ENCODE measurements around the gene CD46.
"Not testable (repeated sequence)": the region's sequence is repeated elsewhere in the genome, so short reads cannot be mapped to it uniquely, and the experiment has no call there.

The CD46 gene

GRCh38 chr1:207751463-207751789 is 428 bp upstream of the CD46 start:
- DNase-seq = not testable (repeated sequence)

GRCh38 chr1:207752456-207752998 is 673 bp downstream of the CD46 start:
- no peak for DNase-seq

- no peak for DNase-seq
Observed at GRCh38 chr1:207753611-207754010, 1.8 kb downstream of the CD46 start.

- no peak for DNase-seq
Observed at GRCh38 chr1:207754011-207754410, 2.2 kb downstream of the CD46 start.

GRCh38 chr1:207754974-207755700 is 3.3 kb downstream of the CD46 start:
- DNase-seq = no peak

GRCh38 chr1:207755846-207756693 is 4.2 kb downstream of the CD46 start:
- no peak for DNase-seq

- DNase-seq = no peak
Observed at GRCh38 chr1:207762622-207763021, 10.8 kb downstream of the CD46 start.

GRCh38 chr1:207763091-207763490 is 11.2 kb downstream of the CD46 start:
- no peak for DNase-seq

GRCh38 chr1:207763972-207764371 is 12.1 kb downstream of the CD46 start:
- no peak for DNase-seq

- no peak for DNase-seq
Observed at GRCh38 chr1:207766569-207766968, 14.7 kb downstream of the CD46 start.

- DNase-seq = not testable (repeated sequence)
Observed at GRCh38 chr1:207770514-207770913, 18.7 kb downstream of the CD46 start.

- DNase-seq = not testable (repeated sequence)
Observed at GRCh38 chr1:207776045-207776444, 24.2 kb downstream of the CD46 start.

- not testable (repeated sequence) for DNase-seq
Observed at GRCh38 chr1:207777412-207777811, 25.6 kb downstream of the CD46 start.

GRCh38 chr1:207779008-207779407 is 27.2 kb downstream of the CD46 start:
- DNase-seq = no peak

GRCh38 chr1:207781312-207781711 is 29.5 kb downstream of the CD46 start:
- no peak for DNase-seq

- DNase-seq = no peak
Observed at GRCh38 chr1:207787776-207788175, 35.9 kb downstream of the CD46 start.

- no peak for DNase-seq
Observed at GRCh38 chr1:207789386-207789785, 37.5 kb downstream of the CD46 start.

GRCh38 chr1:207789792-207790787 is 38.2 kb downstream of the CD46 start:
- DNase-seq = no peak

GRCh38 chr1:207791290-207791689 is 39.4 kb downstream of the CD46 start:
- no peak for DNase-seq

GRCh38 chr1:207793327-207793726 is 41.5 kb downstream of the CD46 start:
- DNase-seq = no peak

GRCh38 chr1:207794861-207795260 is 43.0 kb downstream of the CD46 start:
- DNase-seq = no peak

- peak; percentile 80 for DNase-seq
Observed at GRCh38 chr1:207797229-207797973, 45.5 kb downstream of the CD46 start.

Measured in activated T-cell treated with anti-CD3 and anti-CD28 coated beads, Interleukin-2, amount 50 U/mL, for 1 hour (primary cell).